WTC11 (cell line): Measurements from ENCODE around the gene KIAA1671.

Experiments
- CBFB ChIP-seq: sonication (generic); formaldehyde crosslinking; IDR thresholded peaks from 2 replicates; pipeline ENCODE4 v1.8.1; 2022; ENCODE audit warnings: mild to moderate bottlenecking, low read depth, missing genetic modification reagents
- CTCF ChIP-seq: fragments of 200-600 bp; IDR thresholded peaks from 2 replicates; pipeline ENCODE4 v1.8.0; 2022; ENCODE audit warnings: antibody characterized with exemption
- HMGXB4 ChIP-seq: sonication (generic); formaldehyde crosslinking; IDR thresholded peaks from 2 replicates; pipeline ENCODE4 v1.8.1; 2023; ENCODE audit warnings: mild to moderate bottlenecking, moderate library complexity, missing genetic modification reagents
- TEAD4 ChIP-seq: sonication (generic); formaldehyde crosslinking; IDR thresholded peaks from 2 replicates; pipeline ENCODE4 v1.8.0; 2022; ENCODE audit warnings: mild to moderate bottlenecking, missing genetic modification reagents
- ZNF121 ChIP-seq: sonication (generic); formaldehyde crosslinking; IDR thresholded peaks from 2 replicates; pipeline ENCODE4 v1.8.0; 2023; ENCODE audit warnings: missing genetic modification reagents
- ZNF317 ChIP-seq: sonication (generic); formaldehyde crosslinking; IDR thresholded peaks from 2 replicates; pipeline ENCODE4 v1.8.1; 2023; ENCODE audit warnings: low read depth, mild to moderate bottlenecking, moderate library complexity, missing genetic modification reagents, borderline replicate concordance
- TF ChIP-seq, protein P1 (sequence below): sonication (generic); formaldehyde crosslinking; IDR thresholded peaks from 2 replicates; pipeline ENCODE4 v1.8.1; 2022; ENCODE audit warnings: low read depth, mild to moderate bottlenecking, moderate library complexity, missing genetic modification reagents, borderline replicate concordance

GRCh38 chr22:25182131-25183110, 229.9 kb downstream of the KIAA1671 start:
- TF ChIP-seq, protein P1, sequence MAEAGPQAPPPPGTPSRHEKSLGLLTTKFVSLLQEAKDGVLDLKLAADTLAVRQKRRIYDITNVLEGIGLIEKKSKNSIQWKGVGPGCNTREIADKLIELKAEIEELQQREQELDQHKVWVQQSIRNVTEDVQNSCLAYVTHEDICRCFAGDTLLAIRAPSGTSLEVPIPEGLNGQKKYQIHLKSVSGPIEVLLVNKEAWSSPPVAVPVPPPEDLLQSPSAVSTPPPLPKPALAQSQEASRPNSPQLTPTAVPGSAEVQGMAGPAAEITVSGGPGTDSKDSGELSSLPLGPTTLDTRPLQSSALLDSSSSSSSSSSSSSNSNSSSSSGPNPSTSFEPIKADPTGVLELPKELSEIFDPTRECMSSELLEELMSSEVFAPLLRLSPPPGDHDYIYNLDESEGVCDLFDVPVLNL (CRISPR knock-in tag): no peak
- TF ChIP-seq CTCF (no peak), TEAD4 (CRISPR knock-in tag) (no peak), ZNF317 (CRISPR knock-in tag) (no peak), HMGXB4 (CRISPR knock-in tag) (no peak), CBFB (CRISPR knock-in tag) (no peak), ZNF121 (CRISPR knock-in tag) (no peak)
